Progenitor cell of endocrine pancreas (in vitro differentiated cells): ENCODE data around the gene MYO5A. TPM values are rescaled to one million over a fixed set of nuclear protein-coding genes. Genes with fewer than 3 reads are reported as not detected.

Experiments used
- DNase-seq: peaks from one replicate; pipeline ENCODE4 v3.0.0; 2021; ENCODE audit warnings: low spot score; ENCODE audit not compliant: unreplicated experiment
- H3K27ac Mint-ChIP-seq: 2 replicates; pipeline ENCODE4 v1.8.0; 2021; ENCODE audit warnings: mild to moderate bottlenecking, moderate library complexity, mixed read lengths
- H3K27me3 Mint-ChIP-seq: 2 replicates; pipeline ENCODE4 v1.8.0; 2021; ENCODE audit warnings: mixed read lengths
- H3K36me3 Mint-ChIP-seq: 2 replicates; pipeline ENCODE4 v1.8.0; 2022; ENCODE audit warnings: mixed read lengths; ENCODE audit not compliant: insufficient read depth
- H3K4me1 Mint-ChIP-seq: 2 replicates; pipeline ENCODE4 v1.8.0; 2021; ENCODE audit warnings: low read depth, mixed read lengths
- H3K4me3 Mint-ChIP-seq: 2 replicates; pipeline ENCODE4 v1.8.0; 2021; ENCODE audit warnings: low read depth, mild to moderate bottlenecking, moderate library complexity, mixed read lengths
- H3K9me3 Mint-ChIP-seq: 2 replicates; pipeline ENCODE4 v1.8.0; 2021; ENCODE audit warnings: low read depth, mixed read lengths
- total RNA-seq: library from RNA; stranded (reverse); gene quantifications from 2 replicates; pipeline ENCODE4 v1.2.1, GENCODE V29; 2021
- TF ChIP-seq, protein P1 (sequence below): fragments of 200-600 bp; sonication (generic); IDR thresholded peaks from one replicate; pipeline ENCODE4 v1.5.0; 2021; ENCODE audit warnings: antibody characterized with exemption, mild to moderate bottlenecking; ENCODE audit not compliant: unreplicated experiment

The MYO5A gene
- total RNA-seq, 1 donor from 2014 or later = 31.0 TPM

DNA sequence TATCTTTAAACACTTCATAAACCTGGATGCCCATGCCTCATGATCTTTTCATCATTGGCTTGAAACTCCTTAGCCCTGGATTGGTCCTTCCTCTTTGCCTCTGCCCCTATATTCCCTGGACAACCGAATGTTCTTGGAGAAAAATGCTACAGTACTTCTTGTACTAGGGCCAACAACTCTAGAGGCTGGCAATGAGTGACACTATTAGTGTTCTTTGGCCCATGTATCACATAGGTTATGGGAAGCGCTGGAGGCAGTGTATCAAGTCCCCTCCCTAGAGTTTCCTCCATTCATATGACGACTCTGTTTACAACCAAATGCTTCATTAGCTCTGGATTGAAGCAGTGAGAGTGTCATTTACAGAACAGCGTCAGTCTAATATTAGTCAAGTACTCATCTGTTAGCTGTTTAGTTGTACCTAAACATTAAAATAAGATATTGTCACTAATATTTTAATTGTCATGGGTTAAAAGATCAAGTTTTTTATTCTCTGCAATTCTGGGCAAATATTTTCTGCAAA lies 166.6 kb downstream of the MYO5A start:
- no peak overlapping the region for H3K4me3 Mint-ChIP-seq
- no peak overlapping the region for H3K27ac Mint-ChIP-seq
- peaks cover 15% of the 10 kb centered on the region for H3K36me3 Mint-ChIP-seq
- H3K9me3 Mint-ChIP-seq = no peaks in the 10 kb centered on the region
- H3K4me1 Mint-ChIP-seq = peaks cover 3% of the 10 kb centered on the region
- H3K27me3 Mint-ChIP-seq = no peaks in the 10 kb centered on the region
- TF ChIP-seq, protein P1, sequence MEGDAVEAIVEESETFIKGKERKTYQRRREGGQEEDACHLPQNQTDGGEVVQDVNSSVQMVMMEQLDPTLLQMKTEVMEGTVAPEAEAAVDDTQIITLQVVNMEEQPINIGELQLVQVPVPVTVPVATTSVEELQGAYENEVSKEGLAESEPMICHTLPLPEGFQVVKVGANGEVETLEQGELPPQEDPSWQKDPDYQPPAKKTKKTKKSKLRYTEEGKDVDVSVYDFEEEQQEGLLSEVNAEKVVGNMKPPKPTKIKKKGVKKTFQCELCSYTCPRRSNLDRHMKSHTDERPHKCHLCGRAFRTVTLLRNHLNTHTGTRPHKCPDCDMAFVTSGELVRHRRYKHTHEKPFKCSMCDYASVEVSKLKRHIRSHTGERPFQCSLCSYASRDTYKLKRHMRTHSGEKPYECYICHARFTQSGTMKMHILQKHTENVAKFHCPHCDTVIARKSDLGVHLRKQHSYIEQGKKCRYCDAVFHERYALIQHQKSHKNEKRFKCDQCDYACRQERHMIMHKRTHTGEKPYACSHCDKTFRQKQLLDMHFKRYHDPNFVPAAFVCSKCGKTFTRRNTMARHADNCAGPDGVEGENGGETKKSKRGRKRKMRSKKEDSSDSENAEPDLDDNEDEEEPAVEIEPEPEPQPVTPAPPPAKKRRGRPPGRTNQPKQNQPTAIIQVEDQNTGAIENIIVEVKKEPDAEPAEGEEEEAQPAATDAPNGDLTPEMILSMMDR = no peak
- DNase-seq = no peak

DNA sequence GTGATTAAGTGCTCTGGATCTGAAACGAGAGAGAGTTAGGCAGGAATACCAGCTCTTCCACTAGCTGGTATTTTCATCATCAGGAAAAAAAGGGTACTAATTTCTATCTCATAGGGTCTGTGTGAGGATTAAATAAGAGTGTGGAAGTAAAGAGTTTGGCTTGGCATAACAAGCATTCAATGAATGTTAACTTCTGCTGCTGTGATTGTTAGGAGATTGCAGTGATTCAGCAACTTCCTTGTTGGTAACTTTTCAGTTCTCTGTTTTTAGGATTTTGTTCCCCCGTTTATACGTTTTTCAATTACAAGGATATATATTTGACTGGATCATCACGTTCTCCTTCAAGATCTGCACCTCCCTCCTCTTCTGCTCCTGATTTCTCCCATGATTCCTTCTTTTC lies 167.2 kb downstream of the MYO5A start:
- Mint-ChIP-seq H3K4me1 (peaks cover 3% of the 10 kb centered on the region), H3K27me3 (no peaks in the 10 kb centered on the region), H3K36me3 (peaks cover 15% of the 10 kb centered on the region), H3K9me3 (no peaks in the 10 kb centered on the region), H3K27ac (no peak overlapping the region), H3K4me3 (no peak overlapping the region)
- TF ChIP-seq, protein P1 = no peak
- DNase-seq = no peak

DNA sequence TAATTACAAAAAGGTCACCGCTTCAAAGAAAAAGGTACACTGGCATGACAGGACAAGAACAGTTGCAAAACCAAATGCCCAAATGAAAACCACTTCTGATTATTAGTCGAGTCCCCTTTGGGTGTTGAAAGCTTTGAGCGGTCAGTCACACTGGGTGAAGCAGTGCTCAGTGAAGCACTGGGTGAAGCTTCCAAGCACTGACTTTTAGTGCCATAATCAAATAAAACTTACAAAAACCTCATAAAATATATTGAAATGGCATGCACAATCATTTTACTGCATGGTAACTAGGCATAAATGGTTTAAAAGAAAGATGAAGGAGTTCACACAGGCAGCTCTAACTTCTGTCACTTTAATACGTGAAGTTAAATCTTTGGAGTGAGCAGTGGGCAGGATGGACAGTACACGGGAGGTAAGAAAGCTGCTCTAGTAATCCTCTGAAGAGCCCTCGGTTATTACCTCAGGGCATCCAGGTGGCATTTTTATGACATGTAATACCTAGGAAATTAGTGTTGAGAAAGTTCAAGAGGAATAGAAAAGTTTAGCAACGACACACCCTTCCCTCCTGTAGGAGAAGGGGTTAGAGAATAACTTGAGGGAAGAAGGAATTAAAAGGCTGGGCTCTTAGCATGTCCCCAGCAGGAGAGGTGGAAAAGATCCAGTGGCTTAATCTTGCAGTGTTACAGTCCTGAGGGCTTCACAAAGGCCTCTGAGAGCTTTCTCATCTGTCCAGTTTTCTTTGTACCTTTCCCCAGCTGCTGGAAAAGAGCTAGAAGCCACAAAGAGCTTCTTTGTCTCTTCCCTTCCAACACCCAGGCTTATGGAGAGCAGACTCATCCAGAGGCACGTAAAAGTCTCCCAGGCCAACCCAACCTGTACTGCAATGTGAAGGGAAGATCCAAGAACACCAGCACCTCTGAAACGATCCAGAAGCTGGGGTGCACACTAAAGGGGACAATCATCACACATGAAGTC lies 168.2 kb downstream of the MYO5A start:
- Mint-ChIP-seq H3K4me1 (peaks cover 3% of the 10 kb centered on the region), H3K36me3 (peaks cover 15% of the 10 kb centered on the region), H3K9me3 (no peaks in the 10 kb centered on the region), H3K27ac (peak overlapping the region; percentile 9), H3K27me3 (no peaks in the 10 kb centered on the region), H3K4me3 (no peak overlapping the region)
- TF ChIP-seq, protein P1 = no peak
- DNase-seq = no peak

DNA sequence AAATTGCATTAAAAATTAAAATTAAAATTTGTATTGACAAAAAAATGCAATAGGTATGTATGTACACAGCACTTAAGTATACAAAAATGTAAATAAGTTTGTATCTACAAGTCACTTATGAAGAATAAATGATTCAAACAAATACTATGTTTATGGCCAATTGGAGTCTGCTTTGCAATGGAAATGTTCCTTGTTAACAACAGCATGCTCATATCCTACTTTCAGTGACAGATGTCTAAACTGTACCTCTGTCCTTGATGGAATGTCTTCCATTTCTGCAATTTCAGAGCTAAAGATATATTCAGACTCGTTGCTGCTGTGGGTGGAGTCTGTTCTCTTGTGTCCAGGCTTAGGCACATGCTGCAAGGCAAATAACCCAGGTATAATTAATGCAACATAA lies 169.0 kb downstream of the MYO5A start:
- H3K27ac Mint-ChIP-seq = no peak overlapping the region
- H3K9me3 Mint-ChIP-seq = no peaks in the 10 kb centered on the region
- H3K27me3 Mint-ChIP-seq = no peaks in the 10 kb centered on the region

DNA sequence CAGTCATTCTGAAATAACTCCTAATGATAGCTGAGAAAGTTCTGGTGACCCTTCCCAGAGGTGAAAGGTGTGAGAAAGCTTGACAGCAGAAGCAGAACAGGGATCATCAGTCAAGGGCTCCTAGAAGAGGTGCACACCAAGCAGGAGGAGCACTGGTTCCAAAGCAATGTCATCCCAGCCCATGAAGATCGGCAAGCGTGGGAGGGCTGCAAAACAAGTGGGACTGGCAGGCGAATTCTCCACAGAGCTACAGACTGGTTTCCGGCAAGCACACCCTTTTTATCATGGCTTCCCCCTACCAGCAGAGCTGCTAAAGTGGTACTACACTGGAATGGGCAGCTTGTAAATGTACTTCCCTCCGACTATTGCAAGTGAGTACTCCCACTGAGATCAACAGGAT lies 170.7 kb downstream of the MYO5A start:
- TF ChIP-seq, protein P1 = no peak
- no peak overlapping the region for H3K4me3 Mint-ChIP-seq

More for the DNA sequence above, 169.0 kb downstream of the MYO5A start:
- no peak for DNase-seq
- peaks cover 3% of the 10 kb centered on the region for H3K4me1 Mint-ChIP-seq
- TF ChIP-seq, protein P1 = no peak
- peaks cover 15% of the 10 kb centered on the region for H3K36me3 Mint-ChIP-seq
- H3K4me3 Mint-ChIP-seq = no peak overlapping the region

More for the DNA sequence above, 170.7 kb downstream of the MYO5A start:
- DNase-seq = no peak
- Mint-ChIP-seq H3K27me3 (no peaks in the 10 kb centered on the region), H3K4me1 (peaks cover 3% of the 10 kb centered on the region), H3K27ac (no peak overlapping the region), H3K9me3 (no peaks in the 10 kb centered on the region), H3K36me3 (peaks cover 5% of the 10 kb centered on the region)
